Fibroblast of lung (primary cell): ENCODE results near the gene NUP62CL. TPM values are rescaled to one million over a fixed set of nuclear protein-coding genes. Genes with fewer than 3 reads are reported as not detected.

Experiments
- DNase-seq, 2 donors: peaks; one replicate each; pipeline versions ENCODE4 v3.0.0 to v3.0.0-alpha.2; 2010; ENCODE audit warnings: low read depth in 2 of 2
- H2AFZ ChIP-seq: 2 replicates; pipeline ENCODE4 v1.5.1; 2012; ENCODE audit warnings: low read length, control low read depth, inconsistent platforms
- H3K27ac ChIP-seq: 2 replicates; pipeline ENCODE4 v1.5.1; 2011; ENCODE audit warnings: low read length, control low read depth; ENCODE audit not compliant: insufficient read depth
- H3K27me3 ChIP-seq: 2 replicates; pipeline ENCODE4 v1.5.1; 2011; ENCODE audit warnings: mild to moderate bottlenecking, low read length; ENCODE audit not compliant: control insufficient read depth, insufficient read depth
- H3K36me3 ChIP-seq: 2 replicates; pipeline ENCODE4 v1.5.1; 2011; ENCODE audit warnings: low read length; ENCODE audit not compliant: control insufficient read depth, insufficient read depth
- H3K4me1 ChIP-seq: 2 replicates; pipeline ENCODE4 v1.5.1; 2011; ENCODE audit warnings: low read length; ENCODE audit not compliant: control insufficient read depth, insufficient read depth; ENCODE audit errors: extremely low read depth
- H3K4me2 ChIP-seq: 2 replicates; pipeline ENCODE4 v1.5.1; 2011; ENCODE audit warnings: low read length, control low read depth; ENCODE audit not compliant: insufficient read depth; ENCODE audit errors: extremely low read depth
- H3K4me3 ChIP-seq, 4 experiments: fragments of 200-600 bp in 1 of 4; sonication (generic) in 1 of 4; replicated peaks in 1 of 4; 2 replicates each; pipeline ENCODE4 v1.5.1; 2011 to 2016; ENCODE audit warnings: low read length in 4 of 4, low read depth in 3 of 4, mild to moderate bottlenecking in 3 of 4, control low read depth in 2 of 4, inconsistent platforms in 1 of 4, mixed read lengths in 1 of 4; ENCODE audit not compliant: insufficient read depth in 1 of 4; ENCODE audit errors: control extremely low read depth in 1 of 4
- H3K79me2 ChIP-seq: 2 replicates; pipeline ENCODE4 v1.5.1; 2012; ENCODE audit warnings: mild to moderate bottlenecking, low read length, inconsistent platforms; ENCODE audit not compliant: control insufficient read depth, insufficient read depth
- H3K9ac ChIP-seq: 2 replicates; pipeline ENCODE4 v1.5.1; 2011; ENCODE audit warnings: mild to moderate bottlenecking, low read length, control low read depth; ENCODE audit not compliant: insufficient read depth
- H3K9me3 ChIP-seq: 2 replicates; pipeline ENCODE4 v1.5.1; 2012; ENCODE audit warnings: low read depth, low read length; ENCODE audit not compliant: control insufficient read depth, insufficient read depth
- H4K20me1 ChIP-seq: 2 replicates; pipeline ENCODE4 v1.5.1; 2011; ENCODE audit warnings: low read length; ENCODE audit not compliant: control insufficient read depth, insufficient read depth; ENCODE audit errors: extremely low read depth
- CTCF ChIP-seq, 2 donors: IDR thresholded peaks in 1 of 2; conservative IDR thresholded peaks in 1 of 2; 1 replicate in 1 of 2; 2 replicates in 1 of 2; pipeline ENCODE4 v1.5.1; 2011 to 2012; ENCODE audit warnings: low read length in 2 of 2, control low read depth in 1 of 2, inconsistent platforms in 1 of 2, low read depth in 1 of 2, mild to moderate bottlenecking in 1 of 2
- EZH2 ChIP-seq: IDR thresholded peaks from 2 replicates; pipeline ENCODE4 v1.5.1; 2012; ENCODE audit warnings: low read length, control low read depth, mild to moderate bottlenecking; ENCODE audit errors: missing control alignments
- polyA plus RNA-seq, 2 donors: library from polyadenylated mRNA; depleted of rRNA in 1 of 2; stranded (reverse) in 1 of 2; unstranded in 1 of 2; fragments of >200 nt; gene quantifications; 2 replicates each; pipeline ENCODE4 v1.2.1, GENCODE V29; 2011 to 2012; ENCODE audit warnings: missing spikeins in 1 of 2
- total RNA-seq: library from RNA; depleted of rRNA; stranded (reverse); fragments of >200 nt; gene quantifications from 2 replicates; pipeline ENCODE4 v1.2.1, GENCODE V29; 2014

Gene NUP62CL
- total and polyA plus RNA-seq, 2 donors (not counting 1 experiment from before 2014, with no cell fraction given), result under 0.01 TPM; not detected in 1

GRCh38 chrX:107135965-107136307, 70.3 kb downstream of the NUP62CL start:
- H3K27me3 ChIP-seq, result no peaks in the 10 kb centered on the region
- H3K9me3 ChIP-seq, result no peaks in the 10 kb centered on the region
- H3K27ac ChIP-seq, result no peak overlapping the region
- no peaks in the 10 kb centered on the region for H4K20me1 ChIP-seq
- no peaks in the 10 kb centered on the region for H3K4me1 ChIP-seq
- no peak overlapping the region for H3K4me2 ChIP-seq
- DNase-seq, result no peak
- no peaks in the 10 kb centered on the region for H3K79me2 ChIP-seq
- no peaks in the 10 kb centered on the region for H3K36me3 ChIP-seq
- no peak for TF ChIP-seq EZH2
- no peak for TF ChIP-seq CTCF (conservative IDR thresholded peaks at IDR 0.05 in 1 of 2, IDR thresholded peaks at IDR 0.05 in 1 of 2; ENCODE audit: low read depth in 1 of 2, low read length in 2 of 2)
- H3K4me3 ChIP-seq, result no peak overlapping the region
- H2AFZ ChIP-seq, result no peak overlapping the region
- no peak overlapping the region for H3K9ac ChIP-seq

GRCh38 chrX:107135049-107135964, 70.9 kb downstream of the NUP62CL start:
- TF ChIP-seq CTCF (conservative IDR thresholded peaks at IDR 0.05 in 1 of 2, IDR thresholded peaks at IDR 0.05 in 1 of 2; ENCODE audit: low read depth in 1 of 2, low read length in 2 of 2), result no peak
- TF ChIP-seq EZH2, result no peak
- no peak overlapping the region for H3K4me2 ChIP-seq
- no peaks in the 10 kb centered on the region for H3K36me3 ChIP-seq

GRCh38 chrX:107123750-107124149, 82.5 kb downstream of the NUP62CL start:
- no peak for DNase-seq
- no peak overlapping the region for H3K4me3 ChIP-seq
- H3K4me2 ChIP-seq, result no peak overlapping the region
- no peaks in the 10 kb centered on the region for H3K4me1 ChIP-seq
- H2AFZ ChIP-seq, result no peak overlapping the region
- H3K36me3 ChIP-seq, result no peaks in the 10 kb centered on the region
- no peak for TF ChIP-seq EZH2
- no peak for TF ChIP-seq CTCF (conservative IDR thresholded peaks at IDR 0.05 in 1 of 2, IDR thresholded peaks at IDR 0.05 in 1 of 2; ENCODE audit: low read depth in 1 of 2, low read length in 2 of 2)
- no peaks in the 10 kb centered on the region for H4K20me1 ChIP-seq
- H3K9ac ChIP-seq, result no peak overlapping the region
- no peaks in the 10 kb centered on the region for H3K9me3 ChIP-seq
- H3K79me2 ChIP-seq, result no peaks in the 10 kb centered on the region
- H3K27me3 ChIP-seq, result no peaks in the 10 kb centered on the region
- no peak overlapping the region for H3K27ac ChIP-seq

More at GRCh38 chrX:107135049-107135964, 70.9 kb downstream of the NUP62CL start:
- Histone ChIP-seq H3K9me3 (no peaks in the 10 kb centered on the region), H3K4me1 (no peaks in the 10 kb centered on the region), H3K27ac (no peak overlapping the region), H2AFZ (no peak overlapping the region), H3K4me3 (no peak overlapping the region), H4K20me1 (no peaks in the 10 kb centered on the region), H3K9ac (no peak overlapping the region), H3K27me3 (no peaks in the 10 kb centered on the region), H3K79me2 (no peaks in the 10 kb centered on the region)
- DNase-seq, result peak; percentile 73 to 74
